Pancreas (tissue), 10 donors: ENCODE measurements around the gene KRTAP10-8. TPM values are rescaled to one million over a fixed set of nuclear protein-coding genes. Genes with fewer than 3 reads are reported as not detected.

ENCODE experiments used
- ATAC-seq, 4 donors: fragments of 200-7000 bp; cut with Tn5 transposase; one replicate each; pipeline versions ENCODE4 v1.8.0 to v1.9.1; 2020; ENCODE audit warnings: mild to moderate bottlenecking in 4 of 4, moderate library complexity in 4 of 4
- DNase-seq, 6 donors: peaks; one replicate each; pipeline ENCODE4 v3.0.0-alpha.2; 2020
- FAIRE-seq: peaks from 2 replicates; lab custom pipeline; 2012; peaks lifted over from hg19 to GRCh38; lab: Jason Lieb, UNC
- H3K27ac ChIP-seq, 4 donors: fragments of 200-600 bp; sonication (generic); 1 replicate in 3 of 4; 2 replicates in 1 of 4; pipeline versions ENCODE4 v1.5.0 to v1.8.0; 2020
- H3K27me3 ChIP-seq, 4 donors: fragments of 200-600 bp; one replicate each; pipeline ENCODE4 v1.8.0; 2021
- H3K36me3 ChIP-seq, 3 donors: fragments of 200-600 bp; sonication (generic) in 1 of 3; one replicate each; pipeline versions ENCODE4 v1.5.0 to v1.8.0; 2020 to 2021
- H3K4me1 ChIP-seq, 3 donors: fragments of 200-600 bp; one replicate each; pipeline ENCODE4 v1.8.0; 2021
- H3K4me3 ChIP-seq, 4 donors: fragments of 200-600 bp; sonication (generic) in 2 of 4; one replicate each; pipeline versions ENCODE4 v1.5.0 to v1.8.0; 2020 to 2021
- H3K9me3 ChIP-seq, 4 donors: fragments of 200-600 bp; one replicate each; pipeline ENCODE4 v1.8.0; 2021
- WGBS, 2 donors: extraction: QIAGEN DNeasy Blood & Tissue Kit; methylation state at CpG; one replicate each; pipeline ENCODE4 v1.1.7; 2013; 5-methylcytosine and 5-hydroxymethylcytosine counted together
- intact Hi-C, 3 donors: fragments of 100-400 bp; cut with DNase I; formaldehyde crosslinking; loops; one replicate each; pipeline versions ENCODE4 v1.11.1 to v1.14.2; 2022
- polyA plus RNA-seq, 2 donors: library from polyadenylated mRNA; stranded (reverse); fragments of 200-250 nt; gene quantifications; one replicate each; pipeline ENCODE4 v1.2.3, GENCODE V29; 2013
- total RNA-seq, 6 donors: library from RNA; stranded (reverse); fragmentation: NEBNext Ultra II Directional in 4 of 6; extraction: Animal tissue kit (Norgen Biotek cat#: 25700) in 4 of 6; gene quantifications; one replicate each; pipeline versions ENCODE4 v1.2.1 to v1.2.4, GENCODE V29; 2021 to 2023
- TF ChIP-seq, protein P1 (sequence below), 4 donors: fragments of 200-600 bp; sonication (generic) in 3 of 4; IDR thresholded peaks; one replicate each; pipeline versions ENCODE4 v1.5.0 to v1.8.0; 2021; ENCODE audit warnings: antibody characterized with exemption in 4 of 4
- donor health status: healthy with polysubstance abuse.
- donor health status: DM: no; HTN: no; CAD: no; lungs with moderate emphysema.
- donor health status: DM: no; HTN: no; CAD: no.
- donor health status: control.
- donor health status: control.
- donor health status: Bipolar disorder and iron deficiency.
- donor health status: DM: yes; HTN: yes; CAD: no.
- donor health status: DM: no; HTN: no; CAD: no.
- donor health status: DM: no; HTN: no; CAD: no.
- donor health status: DM: yes; HTN: yes; CAD: no.

Gene KRTAP10-8
- total and polyA plus RNA-seq, 8 donors = not detected

DNA sequence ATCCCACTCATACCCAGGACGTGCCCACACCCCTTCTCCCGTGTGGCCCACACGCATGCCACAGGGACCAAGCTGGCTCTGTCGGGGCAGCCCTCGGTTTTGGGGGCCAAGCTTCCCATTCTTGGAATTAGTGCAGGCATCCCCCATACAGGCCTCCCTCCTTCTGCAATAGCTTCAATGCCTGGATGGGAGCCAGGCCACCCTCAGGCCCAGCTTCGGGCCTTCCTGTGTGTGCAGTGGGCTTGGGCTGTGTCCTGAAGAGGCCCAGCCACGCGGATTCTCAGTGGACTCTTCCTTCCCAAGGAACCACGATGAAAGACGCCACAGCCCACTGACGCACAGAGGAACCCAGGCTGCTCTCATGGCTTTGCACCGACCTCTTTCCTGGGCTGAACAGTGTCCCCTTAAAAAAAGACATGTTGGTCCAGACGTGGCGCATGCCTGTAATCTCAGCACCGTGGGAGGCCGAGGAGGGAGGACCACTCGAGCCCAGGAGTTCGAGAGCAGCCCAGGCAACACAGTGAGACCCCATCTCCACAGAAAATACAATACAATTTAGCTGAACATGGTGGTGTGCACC, 37.7 kb downstream of the KRTAP10-8 start:
- no peak for DNase-seq
- ATAC-seq = no peak
- H3K27me3 ChIP-seq = no peaks in the 10 kb centered on the region
- no peaks in the 10 kb centered on the region for H3K9me3 ChIP-seq
- no peak for FAIRE-seq
- intact Hi-C loops = no loop called here
- no peaks in the 10 kb centered on the region for H3K4me1 ChIP-seq
- no peaks in the 10 kb centered on the region for H3K36me3 ChIP-seq
- H3K4me3 ChIP-seq = no peak overlapping the region
- WGBS, 2 donors = 78 to 82% methylated on average over 18 of the region's 18 CpGs
- TF ChIP-seq, protein P1, sequence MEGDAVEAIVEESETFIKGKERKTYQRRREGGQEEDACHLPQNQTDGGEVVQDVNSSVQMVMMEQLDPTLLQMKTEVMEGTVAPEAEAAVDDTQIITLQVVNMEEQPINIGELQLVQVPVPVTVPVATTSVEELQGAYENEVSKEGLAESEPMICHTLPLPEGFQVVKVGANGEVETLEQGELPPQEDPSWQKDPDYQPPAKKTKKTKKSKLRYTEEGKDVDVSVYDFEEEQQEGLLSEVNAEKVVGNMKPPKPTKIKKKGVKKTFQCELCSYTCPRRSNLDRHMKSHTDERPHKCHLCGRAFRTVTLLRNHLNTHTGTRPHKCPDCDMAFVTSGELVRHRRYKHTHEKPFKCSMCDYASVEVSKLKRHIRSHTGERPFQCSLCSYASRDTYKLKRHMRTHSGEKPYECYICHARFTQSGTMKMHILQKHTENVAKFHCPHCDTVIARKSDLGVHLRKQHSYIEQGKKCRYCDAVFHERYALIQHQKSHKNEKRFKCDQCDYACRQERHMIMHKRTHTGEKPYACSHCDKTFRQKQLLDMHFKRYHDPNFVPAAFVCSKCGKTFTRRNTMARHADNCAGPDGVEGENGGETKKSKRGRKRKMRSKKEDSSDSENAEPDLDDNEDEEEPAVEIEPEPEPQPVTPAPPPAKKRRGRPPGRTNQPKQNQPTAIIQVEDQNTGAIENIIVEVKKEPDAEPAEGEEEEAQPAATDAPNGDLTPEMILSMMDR (IDR thresholded peaks at IDR 0.05) = no peak
- H3K27ac ChIP-seq = no peak overlapping the region

DNA sequence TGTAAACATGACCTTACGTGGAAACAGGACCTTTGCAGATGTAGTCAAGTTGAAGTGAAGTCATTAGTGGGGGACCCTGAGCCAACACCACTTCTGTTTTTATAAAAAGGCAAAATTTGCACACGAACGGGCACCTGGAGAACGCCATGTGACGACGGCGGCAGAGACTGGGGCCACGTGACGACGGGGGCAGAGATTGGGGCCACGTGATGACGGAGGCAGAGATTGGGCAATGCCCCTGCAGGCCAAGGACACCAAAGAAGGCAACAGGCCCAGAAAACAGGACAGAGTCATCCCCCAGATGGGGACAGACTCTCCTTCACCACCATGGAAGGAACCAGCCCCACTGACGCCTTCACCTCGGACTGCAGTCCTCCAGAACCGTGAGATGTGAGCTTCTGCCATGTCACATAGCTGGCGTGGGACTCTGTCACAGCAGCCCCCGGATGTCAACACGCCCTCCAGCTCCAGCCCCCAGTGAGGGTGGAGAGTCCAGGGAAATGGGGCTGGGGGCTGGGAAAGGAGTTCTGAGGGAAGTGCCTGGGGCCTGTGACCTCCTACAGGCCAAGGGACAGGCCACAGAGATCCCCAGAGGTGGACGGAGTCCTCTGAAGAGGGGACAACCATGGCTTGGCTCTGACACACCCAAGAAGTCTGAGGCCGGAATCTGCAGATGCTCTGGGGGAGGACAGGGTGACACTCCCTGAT, 38.5 kb downstream of the KRTAP10-8 start:
- Histone ChIP-seq H3K9me3 (no peaks in the 10 kb centered on the region), H3K4me1 (no peaks in the 10 kb centered on the region), H3K27me3 (no peaks in the 10 kb centered on the region), H3K36me3 (no peaks in the 10 kb centered on the region), H3K4me3 (no peak overlapping the region), H3K27ac (no peak overlapping the region)
- TF ChIP-seq, protein P1 (IDR thresholded peaks at IDR 0.05) = no peak
- FAIRE-seq (no peak), DNase-seq (no peak), ATAC-seq (no peak)
- 74 to 81% methylated on average over 19 to 20 of the region's 20 CpGs for WGBS, 2 donors
- intact Hi-C loops = no loop called here

DNA sequence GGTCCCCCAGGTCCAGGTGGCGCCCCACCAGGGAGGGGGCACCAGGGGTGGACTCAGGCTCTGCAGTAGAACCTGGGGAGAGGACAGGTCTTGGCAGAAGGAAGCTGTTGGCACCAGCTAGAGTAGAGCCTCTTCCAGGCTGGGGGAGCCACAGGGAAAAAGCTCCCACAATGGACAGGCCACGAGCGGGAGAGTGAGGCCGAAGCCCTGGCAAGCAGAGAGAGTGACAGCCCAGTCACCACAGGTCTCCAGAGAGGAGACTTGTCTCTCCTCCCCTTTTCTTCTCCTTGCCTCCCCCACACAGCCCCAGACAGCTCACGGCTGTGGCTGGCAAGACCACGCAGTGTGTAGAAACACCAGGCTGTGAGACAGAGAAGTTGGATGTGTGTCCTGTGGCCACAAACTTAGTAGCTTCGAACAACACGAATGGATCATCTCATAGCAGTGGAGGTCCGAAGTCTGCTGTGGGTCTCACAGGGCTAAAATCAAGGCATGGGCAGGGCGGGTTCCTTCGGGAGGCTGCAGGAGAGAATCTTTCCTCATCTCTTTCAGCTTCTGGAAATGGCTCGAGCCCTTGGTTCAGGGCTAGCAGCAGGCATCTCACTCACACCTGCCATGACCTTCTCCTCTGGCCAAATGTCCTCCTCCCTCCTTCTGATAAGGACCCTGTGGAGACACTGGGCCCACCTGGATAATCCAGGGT, 39.2 kb downstream of the KRTAP10-8 start:
- DNase-seq (no peak), FAIRE-seq (no peak)

DNA sequence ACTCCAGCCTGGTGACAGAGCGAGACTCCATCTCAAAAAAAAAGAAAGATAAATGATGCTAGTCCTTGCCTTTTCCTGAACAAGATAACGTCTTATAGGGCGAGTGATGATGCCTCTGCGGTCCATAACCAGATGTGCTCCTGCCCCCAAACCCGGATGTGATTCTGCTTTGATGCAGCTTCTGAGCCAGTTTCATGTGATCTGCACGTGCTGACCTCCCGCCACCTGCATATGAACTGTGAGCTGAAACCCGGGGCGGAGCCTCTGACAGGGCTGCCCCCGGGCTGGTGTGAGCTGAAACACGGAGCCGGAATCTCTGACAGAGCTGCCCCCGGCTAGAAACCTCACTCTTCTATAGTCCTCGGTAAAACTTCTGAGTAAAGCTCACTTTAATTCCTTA, 41.2 kb downstream of the KRTAP10-8 start:
- FAIRE-seq (no peak), DNase-seq (no peak), ATAC-seq (no peak)
- no peak overlapping the region for H3K27ac ChIP-seq
- intact Hi-C loops = no loop called here
- H3K27me3 ChIP-seq = peaks cover 0 to 8% (median 0%) of the 10 kb centered on the region in 4 donors
- TF ChIP-seq, protein P1 (IDR thresholded peaks at IDR 0.05) = no peak
- WGBS, 2 donors = 54 to 67% methylated on average over 14 of the region's 14 CpGs
- H3K9me3 ChIP-seq = no peaks in the 10 kb centered on the region
- no peak overlapping the region for H3K4me3 ChIP-seq
- no peaks in the 10 kb centered on the region for H3K36me3 ChIP-seq
- H3K4me1 ChIP-seq = no peaks in the 10 kb centered on the region

More for the DNA sequence above, 39.2 kb downstream of the KRTAP10-8 start:
- Histone ChIP-seq H3K27ac (no peak overlapping the region), H3K36me3 (no peaks in the 10 kb centered on the region), H3K4me1 (no peaks in the 10 kb centered on the region), H3K9me3 (no peaks in the 10 kb centered on the region), H3K27me3 (no peaks in the 10 kb centered on the region), H3K4me3 (no peak overlapping the region)
- intact Hi-C loops = no loop called here
- 75% methylated on average over 12 of the region's 12 CpGs for WGBS, 2 donors
- TF ChIP-seq, protein P1 (IDR thresholded peaks at IDR 0.05) = no peak
- no peak for ATAC-seq
